Hepatocyte (in vitro differentiated cells): ENCODE data around the gene NLRC5.

Source experiments
- EZH2 ChIP-seq: fragments of 200-600 bp; sonication (generic); IDR thresholded peaks from 2 replicates; pipeline ENCODE4 v1.6.1; 2016; ENCODE audit warnings: antibody characterized with exemption, mild to moderate bottlenecking, borderline replicate concordance
- EZH2phosphoT487 ChIP-seq: fragments of 200-600 bp; sonication (generic); IDR thresholded peaks from one replicate; pipeline ENCODE4 v1.6.1; 2018; ENCODE audit warnings: antibody characterized with exemption, mild to moderate bottlenecking, low read depth, moderate library complexity; ENCODE audit not compliant: unreplicated experiment, severe bottlenecking
- TF ChIP-seq, protein P1 (sequence below): fragments of 200-600 bp; sonication (generic); IDR thresholded peaks from 2 replicates; pipeline ENCODE4 v1.5.1; 2016; ENCODE audit warnings: antibody characterized with exemption, mild to moderate bottlenecking; ENCODE audit not compliant: poor library complexity

DNA sequence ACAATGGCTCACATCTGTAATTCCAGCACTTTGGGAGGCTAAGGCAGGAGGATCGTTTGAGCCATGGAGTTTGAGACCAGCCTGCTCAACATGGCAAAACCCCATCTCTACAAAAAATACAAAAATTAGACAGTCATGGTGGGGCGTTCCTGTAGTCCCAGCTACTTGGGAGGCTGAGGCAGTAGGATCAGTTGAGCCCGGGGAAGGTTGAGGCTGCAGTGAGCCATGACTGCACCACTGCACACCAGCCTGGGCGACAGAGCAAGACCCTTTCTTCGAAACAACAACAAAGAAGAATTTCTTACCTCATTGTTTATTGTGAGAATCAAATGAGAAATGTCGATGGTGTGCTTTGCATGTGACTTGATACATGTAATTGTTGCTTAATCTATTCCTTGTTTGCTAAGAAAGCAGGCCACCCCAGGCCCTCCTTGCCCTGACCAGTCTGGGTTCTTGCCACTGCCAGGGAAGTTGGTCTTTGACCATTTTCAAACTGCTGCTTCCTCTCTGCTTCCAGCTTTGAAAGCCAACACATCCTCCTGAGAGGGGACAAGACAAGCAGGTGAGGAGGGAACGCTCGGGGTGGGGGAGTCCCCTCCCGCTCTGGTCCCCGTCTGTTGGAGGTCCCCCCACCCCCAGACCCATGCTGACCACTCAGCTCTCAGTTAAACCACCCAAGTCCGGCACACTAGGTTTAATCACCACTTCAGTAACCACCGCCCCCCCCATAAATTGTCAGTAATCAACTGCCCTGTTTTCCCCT, 55.8 kb downstream of the NLRC5 start:
- TF ChIP-seq, protein P1, sequence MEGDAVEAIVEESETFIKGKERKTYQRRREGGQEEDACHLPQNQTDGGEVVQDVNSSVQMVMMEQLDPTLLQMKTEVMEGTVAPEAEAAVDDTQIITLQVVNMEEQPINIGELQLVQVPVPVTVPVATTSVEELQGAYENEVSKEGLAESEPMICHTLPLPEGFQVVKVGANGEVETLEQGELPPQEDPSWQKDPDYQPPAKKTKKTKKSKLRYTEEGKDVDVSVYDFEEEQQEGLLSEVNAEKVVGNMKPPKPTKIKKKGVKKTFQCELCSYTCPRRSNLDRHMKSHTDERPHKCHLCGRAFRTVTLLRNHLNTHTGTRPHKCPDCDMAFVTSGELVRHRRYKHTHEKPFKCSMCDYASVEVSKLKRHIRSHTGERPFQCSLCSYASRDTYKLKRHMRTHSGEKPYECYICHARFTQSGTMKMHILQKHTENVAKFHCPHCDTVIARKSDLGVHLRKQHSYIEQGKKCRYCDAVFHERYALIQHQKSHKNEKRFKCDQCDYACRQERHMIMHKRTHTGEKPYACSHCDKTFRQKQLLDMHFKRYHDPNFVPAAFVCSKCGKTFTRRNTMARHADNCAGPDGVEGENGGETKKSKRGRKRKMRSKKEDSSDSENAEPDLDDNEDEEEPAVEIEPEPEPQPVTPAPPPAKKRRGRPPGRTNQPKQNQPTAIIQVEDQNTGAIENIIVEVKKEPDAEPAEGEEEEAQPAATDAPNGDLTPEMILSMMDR = no peak
- TF ChIP-seq EZH2phosphoT487 (no peak), EZH2 (no peak)
